IMR-90 (cell line): ENCODE data around the gene NKAIN2. TPM values are rescaled to one million over a fixed set of nuclear protein-coding genes. Genes with fewer than 3 reads are reported as not detected.

ENCODE experiments used
- ATAC-seq: fragments of 200-7000 bp; cut with Tn5 transposase; 2 replicates; pipeline ENCODE4 v1.9.1; 2020; ENCODE audit warnings: low read depth, mild to moderate bottlenecking, moderate library complexity
- BruUV-seq: library from RNA; stranded (reverse); fragments of 400-500 nt; replicated peaks from 2 replicates; lab custom pipeline; 2021; lab: Mats Ljungman, UMichigan
- CTCF ChIA-PET: fragments of 300-600 bp; formaldehyde crosslinking; extraction: SDS; loops from one replicate; lab custom pipeline; 2021; ENCODE audit warnings: antibody characterized with exemption; lab: Yijun Ruan, JAX
- POLR2A ChIA-PET: fragments of 300-600 bp; sonication (Branson Sonifier 250); formaldehyde crosslinking; loops from one replicate; lab custom pipeline; 2022; ENCODE audit warnings: antibody characterized with exemption; ENCODE audit not compliant: unreplicated experiment; lab: Charles Lee
- DNase-seq: peaks from one replicate; pipeline ENCODE4 v3.0.0; 2013
- H2AFZ ChIP-seq: replicated peaks from 2 replicates; pipeline ENCODE3; 2013; ENCODE audit warnings: low read length, mild to moderate bottlenecking; ENCODE audit not compliant: poor library complexity
- H2AK5ac ChIP-seq: 2 replicates; pipeline ENCODE4 v1.6.1; 2013; ENCODE audit warnings: low read depth, low read length, inconsistent platforms
- H2AK9ac ChIP-seq: replicated peaks from 2 replicates; pipeline ENCODE3; 2013; ENCODE audit warnings: mild to moderate bottlenecking, low read depth, low read length, moderate library complexity; ENCODE audit not compliant: poor library complexity
- H2BK120ac ChIP-seq: 2 replicates; pipeline ENCODE4 v1.6.1; 2013; ENCODE audit warnings: low read depth, low read length, inconsistent platforms
- H2BK15ac ChIP-seq: 3 replicates; pipeline ENCODE4 v1.6.1; 2013; ENCODE audit warnings: low read depth, low read length, inconsistent platforms
- H2BK20ac ChIP-seq: 2 replicates; pipeline ENCODE4 v1.6.1; 2013; ENCODE audit warnings: low read depth, mild to moderate bottlenecking, inconsistent platforms, low read length, moderate library complexity
- H2BK5ac ChIP-seq: 2 replicates; pipeline ENCODE4 v1.6.1; 2013; ENCODE audit warnings: mild to moderate bottlenecking, low read depth, low read length, inconsistent platforms; ENCODE audit not compliant: poor library complexity, severe bottlenecking
- H3K14ac ChIP-seq: replicated peaks from 2 replicates; pipeline ENCODE4 v1.6.1; 2013; ENCODE audit warnings: low read depth, low read length, inconsistent platforms
- H3K18ac ChIP-seq: 2 replicates; pipeline ENCODE4 v1.6.1; 2013; ENCODE audit warnings: low read depth, low read length, control low read depth
- H3K23ac ChIP-seq: 2 replicates; pipeline ENCODE4 v1.6.1; 2013; ENCODE audit warnings: low read depth, low read length, inconsistent platforms
- H3K27ac ChIP-seq: 2 replicates; pipeline ENCODE4 v1.5.1; 2013; ENCODE audit warnings: mild to moderate bottlenecking, control low read depth, low read length; ENCODE audit not compliant: insufficient read depth
- H3K27me3 ChIP-seq: 2 replicates; pipeline ENCODE4 v1.6.1; 2013; ENCODE audit warnings: low read length; ENCODE audit not compliant: control insufficient read depth, insufficient read depth
- H3K36me3 ChIP-seq: 2 replicates; pipeline ENCODE4 v1.6.1; 2013; ENCODE audit warnings: low read length, mixed read lengths; ENCODE audit not compliant: control insufficient read depth, insufficient read depth
- H3K4ac ChIP-seq: 2 replicates; pipeline ENCODE4 v1.6.1; 2013; ENCODE audit warnings: low read depth, low read length, inconsistent platforms
- H3K4me1 ChIP-seq: 2 replicates; pipeline ENCODE4 v1.6.1; 2013; ENCODE audit warnings: low read length, mixed read lengths; ENCODE audit not compliant: control insufficient read depth, insufficient read depth
- H3K4me2 ChIP-seq: 2 replicates; pipeline ENCODE4 v1.6.1; 2013; ENCODE audit warnings: low read depth, mild to moderate bottlenecking, control low read depth, low read length, moderate library complexity
- H3K4me3 ChIP-seq: 2 replicates; pipeline ENCODE4 v1.5.1; 2013; ENCODE audit warnings: low read depth, mild to moderate bottlenecking, control low read depth, low read length, moderate library complexity; ENCODE audit not compliant: insufficient read depth
- H3K56ac ChIP-seq: 2 replicates; pipeline ENCODE4 v1.6.1; 2013; ENCODE audit warnings: low read length, inconsistent platforms; ENCODE audit not compliant: insufficient read depth; ENCODE audit errors: extremely low read depth
- H3K79me1 ChIP-seq, 2 experiments: 2 replicates each; pipeline ENCODE4 v1.6.1; 2013; ENCODE audit warnings: low read length in 2 of 2, inconsistent platforms in 1 of 2, low read depth in 1 of 2
- H3K9ac ChIP-seq: 2 replicates; pipeline ENCODE4 v1.6.1; 2013; ENCODE audit warnings: low read depth, low read length, control low read depth
- H3K9me1 ChIP-seq: 2 replicates; pipeline ENCODE4 v1.6.1; 2013; ENCODE audit warnings: low read length, inconsistent platforms; ENCODE audit not compliant: insufficient read depth
- H3K9me3 ChIP-seq: 2 replicates; pipeline ENCODE4 v1.6.1; 2013; ENCODE audit warnings: low read length; ENCODE audit not compliant: control insufficient read depth, insufficient read depth
- H4K20me1 ChIP-seq: 2 replicates; pipeline ENCODE4 v1.6.1; 2013; ENCODE audit warnings: low read length, inconsistent platforms; ENCODE audit not compliant: insufficient read depth
- H4K5ac ChIP-seq: 2 replicates; pipeline ENCODE4 v1.6.1; 2013; ENCODE audit warnings: mild to moderate bottlenecking, low read depth, low read length, control low read depth
- H4K8ac ChIP-seq, 2 experiments: 2 replicates each; pipeline ENCODE4 v1.6.1; 2013; ENCODE audit warnings: low read depth in 2 of 2, low read length in 2 of 2, control low read depth in 1 of 2, inconsistent platforms in 1 of 2
- H4K91ac ChIP-seq: 2 replicates; pipeline ENCODE4 v1.6.1; 2013; ENCODE audit warnings: low read depth, low read length, inconsistent platforms; ENCODE audit not compliant: insufficient read depth
- CTCF ChIP-seq: conservative IDR thresholded peaks from 2 replicates; pipeline ENCODE4 v1.5.1; 2012; ENCODE audit warnings: mild to moderate bottlenecking, low read depth, low read length, improper control_type of control experiment
- FOS ChIP-seq: fragments of 150-350 bp; IDR thresholded peaks from 2 replicates; pipeline ENCODE4 v1.6.1; 2016; ENCODE audit warnings: low read depth, low read length
- MAFK ChIP-seq: IDR thresholded peaks from 2 replicates; pipeline ENCODE4 v1.6.1; 2012; ENCODE audit warnings: low read depth, low read length, improper control_type of control experiment
- MXI1 ChIP-seq: IDR thresholded peaks from 2 replicates; pipeline ENCODE4 v1.6.1; 2012; ENCODE audit warnings: low read depth, mild to moderate bottlenecking, low read length, moderate library complexity, borderline replicate concordance
- NFE2L2 ChIP-seq: fragments of 150-350 bp; IDR thresholded peaks from 2 replicates; pipeline ENCODE4 v1.6.1; 2016; ENCODE audit warnings: low read depth, mild to moderate bottlenecking, low read length
- POLR2A ChIP-seq: IDR thresholded peaks from 2 replicates; pipeline ENCODE4 v1.6.1; 2012; ENCODE audit warnings: mild to moderate bottlenecking, low read depth, low read length
- USF2 ChIP-seq: fragments of 150-350 bp; IDR thresholded peaks from 2 replicates; pipeline ENCODE4 v1.6.1; 2017; ENCODE audit warnings: mild to moderate bottlenecking, antibody characterized with exemption, low read length, low read depth
- WGBS, 2 experiments: methylation state at CpG; one replicate each; pipeline versions ENCODE4 v1.1.5 to v1.1.7; 2013; ENCODE audit warnings: missing lambda C conversion rate in 2 of 2; ENCODE audit not compliant: insufficient read length in 1 of 2; ENCODE audit errors: extremely low coverage in 2 of 2; 5-methylcytosine and 5-hydroxymethylcytosine counted together
- dilution Hi-C: fragments of 300-500 bp; cut with HindIII; formaldehyde crosslinking; loops from one replicate; pipeline ENCODE4 v1.14.3; 2018; ENCODE audit warnings: low sequenced_read_pairs; ENCODE audit not compliant: unreplicated experiment
- in situ Hi-C: fragments of 300-500 bp; cut with MboI; formaldehyde crosslinking; loops from 3 replicates; pipeline ENCODE4 v1.14.3; 2019; ENCODE audit warnings: low sequenced_read_pairs, inconsistent platforms, mixed read lengths
- intact Hi-C: fragments of 100-400 bp; cut with micrococcal nuclease; formaldehyde crosslinking; loops from 2 replicates; pipeline ENCODE4 v1.10.0; 2022
- polyA plus RNA-seq, 3 experiments: library from polyadenylated mRNA; depleted of rRNA; stranded (reverse); fragments of >200 nt; gene quantifications; 2 replicates each; pipeline ENCODE4 v1.2.3, GENCODE V29; 2012; ENCODE audit warnings: low replicate concordance in 1 of 3
- total RNA-seq: library from RNA; depleted of rRNA; stranded (reverse); fragments of >200 nt; gene quantifications from 2 replicates; pipeline ENCODE4 v1.2.3, GENCODE V29; 2012

Gene NKAIN2
- total and polyA plus RNA-seq, 2 of the 4 experiments (the other 2 are of a cell fraction), result not detected

DNA sequence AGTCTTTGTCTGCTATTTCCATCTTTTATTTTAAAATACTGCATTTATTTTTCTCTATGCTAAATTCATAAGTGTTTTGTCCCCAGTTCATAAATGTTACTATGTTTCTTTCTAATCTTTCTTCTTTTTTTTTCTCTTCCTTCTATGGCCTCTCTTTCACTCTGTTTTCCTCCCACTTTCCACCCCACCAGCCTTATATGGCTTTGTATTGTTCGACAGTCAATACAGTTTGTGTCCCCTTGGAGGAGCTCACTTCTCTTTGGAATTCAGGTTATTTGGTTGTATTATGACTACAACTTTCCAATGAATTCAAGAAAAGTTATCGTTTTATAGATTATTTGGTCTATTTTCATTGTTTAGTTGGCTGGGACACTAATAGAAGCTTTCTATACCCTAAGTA, 393.5 kb downstream of the NKAIN2 start:
- H3K4me3 ChIP-seq, result no peak overlapping the region
- no peak overlapping the region for H3K4ac ChIP-seq
- BruUV-seq, result no TSS peak
- no peaks in the 10 kb centered on the region for H3K36me3 ChIP-seq
- CTCF ChIA-PET, result no interaction called here
- no peak overlapping the region for H4K91ac ChIP-seq
- no peak overlapping the region for H3K56ac ChIP-seq
- dilution Hi-C loops, result no loop called here
- no peak overlapping the region for H2BK20ac ChIP-seq
- no peaks in the 10 kb centered on the region for H3K79me1 ChIP-seq
- DNase-seq (no peak), ATAC-seq (no peak)
- no peaks in the 10 kb centered on the region for H3K9me1 ChIP-seq
- H3K9me3 ChIP-seq, result peaks cover 2% of the 10 kb centered on the region; the same call in 1 of the 2 replicates
- H4K8ac ChIP-seq, result no peak overlapping the region
- no peaks in the 10 kb centered on the region for H3K4me1 ChIP-seq
- no peak overlapping the region for H3K18ac ChIP-seq
- no peak overlapping the region for H3K9ac ChIP-seq
- H3K27ac ChIP-seq, result no peak overlapping the region
- no peaks in the 10 kb centered on the region for H4K20me1 ChIP-seq
- H3K27me3 ChIP-seq, result no peaks in the 10 kb centered on the region
- no peak overlapping the region for H4K5ac ChIP-seq
- WGBS, 2 experiments, result no CpG with 5 or more reads among the region's 2 CpGs
- no peak overlapping the region for H2AK9ac ChIP-seq
- no peak overlapping the region for H3K23ac ChIP-seq
- H2BK15ac ChIP-seq, result no peak overlapping the region
- in situ Hi-C loops, result no loop called here
- TF ChIP-seq FOS (no peak), NFE2L2 (no peak), MXI1 (no peak), POLR2A (no peak), USF2 (no peak), CTCF (no peak), MAFK (no peak)
- H3K14ac ChIP-seq, result no peak overlapping the region
- H2BK120ac ChIP-seq, result no peak overlapping the region
- H2BK5ac ChIP-seq, result no peak overlapping the region
- no peak overlapping the region for H2AK5ac ChIP-seq
- no peak overlapping the region for H2AFZ ChIP-seq
- no peak overlapping the region for H3K4me2 ChIP-seq
- intact Hi-C loops, result no loop called here
- POLR2A ChIA-PET, result no interaction called here
